Occipital lobe (tissue), 3 donors: ENCODE results near the gene OR2T34. TPM values are rescaled to one million over a fixed set of nuclear protein-coding genes. Genes with fewer than 3 reads are reported as not detected.
"Not testable (repeated sequence)": the region's sequence is repeated elsewhere in the genome, so short reads cannot be mapped to it uniquely, and the experiment has no call there.

Experiments
- DNase-seq: peaks from one replicate; lab custom pipeline; 2025; lab: John Stamatoyannopoulos, UW
- small RNA-seq: library from RNA; depleted of rRNA; stranded (forward); fragments of <200 nt; gene quantifications from one replicate; pipeline ENCODE3, GENCODE V24; 2014
- total RNA-seq: library from RNA; depleted of rRNA; stranded (reverse); fragments of >200 nt; gene quantifications from one replicate; pipeline ENCODE4 v1.2.3, GENCODE V29; 2014

OR2T34 gene
- total RNA-seq, 1 donor from 2014 or later: not detected

GRCh38 chr1:248562672-248563071 is 11.9 kb downstream of the OR2T34 start, which contains the start of gene OR2T29:
Gene OR2T29, minus strand, starts transcription at chr1:248562772. Its CDS starts 3,281 bp downstream, at chr1:248559491.
- not testable (repeated sequence) for DNase-seq

- not testable (repeated sequence) for DNase-seq
Observed at GRCh38 chr1:248551027-248551426, 23.5 kb downstream of the OR2T34 start.

GRCh38 chr1:248547383-248547782 is 27.2 kb downstream of the OR2T34 start:
- DNase-seq: not testable (repeated sequence)

- not testable (repeated sequence) for DNase-seq
Observed at GRCh38 chr1:248537449-248537848, 37.1 kb downstream of the OR2T34 start.

Small RNAs within 50 kb of the gene (small RNA-seq; reads per million reads assigned to genes)
- gene RF00019: not detected

Other genes with a start within 250 kb of the OR2T34 start
- gene OR14C36, start 226.0 kb downstream of the OR2T34 start, total RNA-seq: not detected
- gene OR2T4, start 213.1 kb downstream of the OR2T34 start, total RNA-seq: not detected
- gene OR2T6, start 199.0 kb downstream of the OR2T34 start, total RNA-seq: 0.31 TPM
- gene OR2T1, start 171.7 kb downstream of the OR2T34 start, total RNA-seq: not detected
- gene OR2T2, start 129.1 kb downstream of the OR2T34 start, total RNA-seq: not detected
- gene OR2T3, start 101.4 kb downstream of the OR2T34 start, total RNA-seq: not detected
- gene OR2T5, start 86.2 kb downstream of the OR2T34 start, total RNA-seq: not detected
- gene OR2G6, start 66.7 kb downstream of the OR2T34 start, total RNA-seq: not detected
- gene OR2T29, start 12.0 kb downstream of the OR2T34 start, total RNA-seq: not detected
- not detected for gene OR2T10, start 22.9 kb upstream of the OR2T34 start, total RNA-seq
- not detected for gene OR2T11, start 60.3 kb upstream of the OR2T34 start, total RNA-seq
- not detected for gene OR2T35, start 70.5 kb upstream of the OR2T34 start, total RNA-seq
- gene OR2T27, start 80.8 kb upstream of the OR2T34 start, total RNA-seq: not detected
- not detected for gene OR14I1, start 128.0 kb upstream of the OR2T34 start, total RNA-seq
- not detected for gene LYPD8, start 181.0 kb upstream of the OR2T34 start, total RNA-seq